Duodenal mucosa (tissue), 2 donors: ENCODE results near the gene RNF215.

ENCODE experiments used
- H3K27ac ChIP-seq: one replicate; pipeline ENCODE4 v1.7.0; 2013; ENCODE audit warnings: low read depth, low read length
- H3K27me3 ChIP-seq, 2 donors: one replicate each; pipeline ENCODE4 v1.7.0; 2013; ENCODE audit warnings: low read length in 2 of 2, control low read depth in 1 of 2; ENCODE audit not compliant: insufficient read depth in 2 of 2, control insufficient read depth in 1 of 2
- H3K36me3 ChIP-seq, 2 donors: one replicate each; pipeline ENCODE4 v1.7.0; 2013; ENCODE audit warnings: low read length in 2 of 2, control low read depth in 1 of 2; ENCODE audit not compliant: insufficient read depth in 2 of 2, control insufficient read depth in 1 of 2
- H3K4me1 ChIP-seq, 2 donors: one replicate each; pipeline ENCODE4 v1.7.0; 2013; ENCODE audit warnings: low read length in 2 of 2, control low read depth in 1 of 2; ENCODE audit not compliant: insufficient read depth in 2 of 2, control insufficient read depth in 1 of 2
- H3K4me3 ChIP-seq, 2 donors: one replicate each; pipeline ENCODE4 v1.7.0; 2013; ENCODE audit warnings: low read length in 2 of 2, low read depth in 1 of 2
- H3K9ac ChIP-seq, 2 donors: one replicate each; pipeline ENCODE4 v1.7.0; 2013; ENCODE audit warnings: low read length in 2 of 2, low read depth in 1 of 2
- H3K9me3 ChIP-seq, 2 donors: one replicate each; pipeline ENCODE4 v1.7.0; 2013; ENCODE audit warnings: low read length in 2 of 2, control low read depth in 1 of 2; ENCODE audit not compliant: control insufficient read depth in 1 of 2

Gene RNF215

DNA sequence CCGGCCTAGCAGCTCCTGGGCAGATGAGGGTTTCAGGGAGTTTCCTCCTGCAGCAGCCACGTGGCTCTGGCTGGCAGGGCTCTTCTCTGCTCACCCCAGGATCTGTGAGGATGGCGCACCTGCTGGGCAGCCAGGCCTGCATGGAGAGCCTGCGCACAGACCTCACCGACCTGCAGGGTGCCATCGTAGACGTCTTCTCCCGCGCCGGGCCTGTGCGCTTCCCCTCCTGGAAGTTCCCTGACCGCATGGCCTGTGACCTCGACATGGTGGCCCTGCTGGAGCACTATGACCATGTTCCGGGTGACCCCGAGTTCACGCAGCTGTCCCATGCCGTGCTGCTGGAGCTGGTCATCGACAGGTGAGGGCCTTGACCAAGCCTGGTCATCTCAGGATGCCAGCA lies 21.3 kb downstream of the RNF215 start:
- Histone ChIP-seq H3K4me1 (no peaks in the 10 kb centered on the region), H3K27ac (no peak overlapping the region), H3K9me3 (no peaks in the 10 kb centered on the region), H3K27me3 (no peaks in the 10 kb centered on the region), H3K36me3 (peaks cover 0 to 4% of the 10 kb centered on the region in 2 donors), H3K4me3 (no peak overlapping the region), H3K9ac (no peak overlapping the region)

DNA sequence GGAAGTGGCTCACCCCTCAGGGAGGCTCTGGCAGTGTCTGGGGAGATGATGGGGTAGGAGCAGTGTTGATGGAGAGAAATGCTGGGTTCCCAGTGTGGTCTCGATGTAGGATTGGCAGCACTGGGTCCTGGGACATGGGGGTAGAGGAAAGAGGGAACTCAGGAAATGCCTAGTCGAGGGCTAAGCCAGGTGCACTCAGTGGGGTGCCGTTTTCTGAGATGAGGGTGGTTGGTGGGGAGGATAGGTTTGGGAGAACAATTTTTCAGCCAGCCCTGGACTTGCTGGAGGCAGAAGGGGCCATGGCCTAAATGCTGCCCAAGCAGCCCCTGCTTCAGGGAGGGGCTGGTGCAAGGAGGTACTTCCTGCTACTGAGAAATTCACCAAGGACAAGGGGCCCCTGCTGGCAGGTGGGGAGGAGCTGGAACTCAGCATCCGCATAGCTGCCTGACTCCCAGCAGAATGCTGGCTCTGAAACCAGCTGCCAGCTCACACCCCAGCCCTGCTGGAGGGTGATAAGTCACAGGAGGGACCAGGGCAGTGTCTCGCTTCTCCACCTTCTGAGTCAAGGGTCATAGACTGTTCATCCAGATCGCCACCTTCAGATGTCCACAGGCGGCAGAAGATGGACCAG lies 24.4 kb downstream of the RNF215 start:
- H3K4me3 ChIP-seq: no peak overlapping the region
- no peaks in the 10 kb centered on the region for H3K9me3 ChIP-seq
- no peaks in the 10 kb centered on the region for H3K27me3 ChIP-seq
- peaks cover 0 to 4% of the 10 kb centered on the region in 2 donors for H3K36me3 ChIP-seq
- H3K27ac ChIP-seq: no peak overlapping the region
- no peaks in the 10 kb centered on the region for H3K4me1 ChIP-seq
- no peak overlapping the region for H3K9ac ChIP-seq

DNA sequence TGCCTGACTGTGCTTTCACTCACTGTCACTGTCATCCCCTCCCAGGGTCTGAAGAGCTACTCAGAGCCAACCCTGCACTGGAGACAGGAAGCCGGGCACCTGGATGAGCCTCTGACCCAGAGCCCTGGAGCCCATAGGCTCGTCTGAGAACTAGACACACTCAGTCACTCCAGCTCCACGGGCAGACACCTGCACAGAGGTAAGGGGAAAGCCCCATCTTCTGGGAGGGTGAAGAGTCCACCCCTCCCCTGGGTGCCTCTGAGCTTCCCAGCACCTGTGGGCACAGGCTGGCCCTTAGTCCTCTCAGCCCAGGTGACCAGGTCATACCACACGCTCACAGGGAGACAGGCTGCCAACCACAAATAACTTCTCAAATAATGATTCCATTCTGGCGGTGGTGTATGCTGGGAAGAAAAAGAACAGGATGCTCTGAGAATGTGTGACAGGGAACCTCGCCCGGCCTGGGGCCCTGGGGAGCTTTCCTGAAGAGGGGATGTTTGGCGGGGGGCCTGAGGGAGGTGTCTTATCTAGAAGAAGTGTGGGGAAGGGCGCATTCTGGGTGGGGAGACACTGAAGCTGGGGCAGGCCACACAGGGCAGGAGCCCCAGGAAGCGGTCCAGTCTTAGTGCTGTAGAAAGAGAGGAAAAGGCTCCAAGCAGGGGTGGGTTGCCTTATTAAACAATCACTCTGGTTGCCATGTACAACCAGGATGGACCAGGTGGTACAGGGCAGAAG lies 25.1 kb downstream of the RNF215 start:
- Histone ChIP-seq H3K9me3 (no peaks in the 10 kb centered on the region), H3K27ac (no peak overlapping the region), H3K4me1 (peaks cover 2 to 3% of the 10 kb centered on the region in 2 donors), H3K9ac (no peak overlapping the region), H3K4me3 (no peak overlapping the region), H3K27me3 (no peaks in the 10 kb centered on the region), H3K36me3 (peaks cover 0 to 4% of the 10 kb centered on the region in 2 donors)

DNA sequence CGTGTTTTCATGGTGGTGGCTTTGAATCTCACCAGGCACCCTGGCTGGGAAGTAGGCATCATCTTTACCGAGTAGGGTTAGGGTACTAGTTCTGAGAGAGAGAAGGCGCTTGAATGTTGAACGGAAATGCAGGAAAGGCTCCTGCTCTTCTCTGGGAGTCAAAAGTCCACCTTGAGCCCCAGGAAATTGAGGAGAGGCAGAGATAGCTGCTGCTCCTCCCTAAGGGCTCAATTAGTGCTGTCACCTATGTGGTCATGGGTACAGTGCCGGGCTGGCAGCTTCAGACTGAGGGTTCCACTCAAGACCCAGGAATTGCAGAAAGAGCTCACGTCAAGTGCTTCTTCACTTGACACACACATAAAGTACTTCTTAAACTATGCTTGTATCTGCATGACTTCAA lies 28.7 kb downstream of the RNF215 start:
- Histone ChIP-seq H3K4me3 (no peak overlapping the region), H3K4me1 (peaks cover 23 to 29% of the 10 kb centered on the region in 2 donors), H3K27ac (no peak overlapping the region), H3K27me3 (no peaks in the 10 kb centered on the region), H3K9me3 (no peaks in the 10 kb centered on the region), H3K9ac (no peak overlapping the region), H3K36me3 (peaks cover 4% of the 10 kb centered on the region in 2 donors)

DNA sequence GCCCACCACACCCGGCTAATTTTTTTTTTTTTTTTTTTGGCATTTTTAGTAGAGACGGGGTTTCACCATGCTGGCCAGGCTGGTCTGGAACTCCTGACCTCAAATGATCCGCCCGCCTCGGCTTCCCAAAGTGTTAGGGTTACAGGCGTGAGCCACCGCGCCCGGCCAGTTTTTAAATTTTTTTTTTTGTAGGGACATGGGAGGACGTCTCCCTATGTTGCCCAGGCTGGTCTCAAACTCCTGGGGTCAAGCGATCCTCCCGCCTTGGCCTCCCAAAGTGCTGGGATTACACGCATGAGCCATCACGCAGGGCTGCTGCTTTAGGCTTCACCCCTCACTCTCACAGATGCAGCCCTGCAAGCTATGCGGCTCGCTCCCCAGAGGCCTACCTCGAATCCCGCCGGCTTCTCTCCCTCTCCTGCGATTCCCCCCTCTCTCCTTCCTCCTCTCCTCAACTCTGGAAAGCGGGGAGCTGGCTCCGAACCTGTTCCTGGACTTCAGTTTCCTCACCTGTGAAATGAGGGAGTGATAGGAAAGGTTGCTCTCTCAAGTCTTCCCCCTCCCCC lies 29.5 kb downstream of the RNF215 start:
- H3K4me3 ChIP-seq: no peak overlapping the region
- no peak overlapping the region for H3K27ac ChIP-seq
- no peaks in the 10 kb centered on the region for H3K9me3 ChIP-seq
- no peaks in the 10 kb centered on the region for H3K27me3 ChIP-seq
- no peak overlapping the region for H3K9ac ChIP-seq
- H3K36me3 ChIP-seq: peaks cover 5 to 8% of the 10 kb centered on the region in 2 donors
- H3K4me1 ChIP-seq: peaks cover 23 to 29% of the 10 kb centered on the region in 2 donors

DNA sequence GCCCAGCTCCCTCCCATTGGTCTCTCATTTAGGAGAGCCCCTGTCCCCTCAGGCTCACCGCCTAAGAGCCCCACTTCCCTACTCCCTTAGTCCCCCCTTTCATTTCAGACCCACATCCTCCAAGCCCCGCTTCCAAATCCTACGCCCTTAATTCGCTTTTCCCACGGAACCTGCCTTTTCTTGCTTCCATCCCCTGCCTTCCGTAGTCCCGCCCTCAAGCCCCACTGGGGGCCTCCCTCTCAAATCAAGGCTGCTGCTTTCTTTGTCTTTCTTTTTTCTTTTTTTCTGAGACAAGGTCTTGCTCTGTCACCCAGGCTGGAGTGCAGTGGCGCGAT lies 30.0 kb downstream of the RNF215 start:
- peak overlapping the region; percentile 95 to 96 for H3K4me3 ChIP-seq
- no peak overlapping the region for H3K27ac ChIP-seq
- peak overlapping the region; percentile 70 to 89 for H3K9ac ChIP-seq
- peaks cover 10 to 14% of the 10 kb centered on the region in 2 donors for H3K36me3 ChIP-seq
- H3K27me3 ChIP-seq: no peaks in the 10 kb centered on the region
- H3K4me1 ChIP-seq: peaks cover 23 to 29% of the 10 kb centered on the region in 2 donors
- no peaks in the 10 kb centered on the region for H3K9me3 ChIP-seq

DNA sequence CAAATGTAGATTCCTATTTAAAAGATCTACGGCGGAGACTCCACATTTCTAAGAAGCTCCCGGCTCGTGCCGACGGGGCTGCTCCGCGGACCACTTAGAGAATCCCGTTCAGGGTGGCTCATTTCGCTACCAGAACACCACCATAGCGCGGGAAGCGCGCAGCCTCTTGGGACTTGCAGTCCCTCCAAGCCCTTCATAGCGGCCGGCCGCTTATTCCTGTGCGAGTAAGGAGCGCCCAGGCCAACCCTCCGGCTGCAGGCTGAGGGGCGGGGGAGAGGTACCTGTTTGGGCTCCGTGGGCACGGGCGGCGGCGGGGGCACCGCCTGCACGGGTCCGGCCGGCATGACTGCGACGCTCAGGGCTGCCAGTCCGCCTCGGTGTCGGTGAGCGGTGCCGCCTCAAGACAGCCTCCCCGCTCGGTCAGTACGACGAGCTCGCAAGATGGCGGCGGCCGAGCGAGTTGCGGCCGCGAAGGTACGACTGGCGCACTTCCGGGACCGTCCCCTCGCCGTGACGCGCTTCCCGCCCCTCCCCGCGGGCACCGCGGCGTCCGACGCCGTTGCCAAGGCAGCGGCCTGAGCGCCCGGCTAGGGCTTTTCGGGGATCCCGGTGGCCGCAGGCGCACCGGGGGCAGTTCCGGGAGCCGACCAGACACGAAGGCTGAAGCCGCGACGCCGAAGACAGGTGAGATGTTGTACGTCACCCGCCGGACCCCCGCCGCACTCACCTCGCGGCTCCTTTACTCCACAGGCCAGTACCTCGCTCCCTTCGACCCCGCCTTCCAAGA lies 30.6 kb downstream of the RNF215 start, which contains the start of the genes CCDC157 and SF3A1:
Gene CCDC157, plus strand, starts transcription at position 559 of the 787 bp plus-strand sequence. CDS start 8,994 bp downstream, outside the sequence.
Gene SF3A1, minus strand, starts transcription at position 446 of the 787 bp plus-strand sequence. Its CDS starts 102 bp downstream, at position 344.
- H3K27me3 ChIP-seq: no peaks in the 10 kb centered on the region
- H3K9ac ChIP-seq: peak within 1 kb of the TSS; percentile 89 to 96
- H3K4me3 ChIP-seq: peak within 1 kb of the TSS; percentile 95 to 96
- peaks cover 23 to 29% of the 10 kb centered on the region in 2 donors for H3K4me1 ChIP-seq
- peak within 1 kb of the TSS; percentile 98 for H3K27ac ChIP-seq
- H3K36me3 ChIP-seq: peaks cover 13 to 19% of the 10 kb centered on the region in 2 donors
- no peaks in the 10 kb centered on the region for H3K9me3 ChIP-seq

- H3K4me3 ChIP-seq: peak overlapping the region in 1 of 2 donors; percentile 10
- peaks cover 23 to 29% of the 10 kb centered on the region in 2 donors for H3K4me1 ChIP-seq
- H3K27me3 ChIP-seq: no peaks in the 10 kb centered on the region
- peaks cover 24 to 34% of the 10 kb centered on the region in 2 donors for H3K36me3 ChIP-seq
- no peak overlapping the region for H3K27ac ChIP-seq
- no peaks in the 10 kb centered on the region for H3K9me3 ChIP-seq
- no peak overlapping the region for H3K9ac ChIP-seq
Measured at GRCh38 chr22:30354644-30355043, 32.6 kb downstream of the RNF215 start.

GRCh38 chr22:30351226-30351625 lies 36.0 kb downstream of the RNF215 start:
- no peak overlapping the region for H3K9ac ChIP-seq
- H3K27me3 ChIP-seq: no peaks in the 10 kb centered on the region
- H3K27ac ChIP-seq: no peak overlapping the region
- no peak overlapping the region for H3K4me3 ChIP-seq
- H3K4me1 ChIP-seq: peaks cover 20 to 24% of the 10 kb centered on the region in 2 donors
- peaks cover 36 to 64% of the 10 kb centered on the region in 2 donors for H3K36me3 ChIP-seq
- no peaks in the 10 kb centered on the region for H3K9me3 ChIP-seq
